Body of pancreas (tissue), 4 donors: Measurements from ENCODE around the gene CENPB. TPM values are rescaled to one million over a fixed set of nuclear protein-coding genes. Genes with fewer than 3 reads are reported as not detected.

Source experiments
- ATAC-seq: fragments of 150-250 bp; one replicate; pipeline ENCODE4 v1.9.1; 2016
- DNase-seq, 4 donors: peaks; one replicate each; pipeline ENCODE4 v3.0.0-alpha.2; 2019
- H3K27ac ChIP-seq, 4 donors: fragments of 200-600 bp; sonication (generic); 1 replicate in 3 of 4; 2 replicates in 1 of 4; pipeline versions ENCODE4 v1.5.1 to v1.6.1; 2016 to 2019; ENCODE audit warnings: mild to moderate bottlenecking in 1 of 4, mixed read lengths in 1 of 4, moderate library complexity in 1 of 4
- H3K27me3 ChIP-seq, 2 donors: fragments of 200-600 bp; sonication (generic); one replicate each; pipeline ENCODE4 v1.6.0; 2016; ENCODE audit warnings: mild to moderate bottlenecking in 1 of 2
- H3K36me3 ChIP-seq, 2 donors: fragments of 200-600 bp; sonication (generic); replicated peaks in 1 of 2; 2 replicates each; pipeline ENCODE4 v1.5.1; 2016; ENCODE audit warnings: low read depth in 2 of 2; ENCODE audit not compliant: insufficient read depth in 1 of 2
- H3K4me1 ChIP-seq: fragments of 200-600 bp; sonication (generic); one replicate; pipeline ENCODE4 v1.6.0; 2016
- H3K4me3 ChIP-seq, 2 donors: fragments of 200-600 bp; sonication (generic); 1 replicate in 1 of 2; 2 replicates in 1 of 2; pipeline ENCODE4 v1.5.1; 2016 to 2019
- H3K9me3 ChIP-seq, 3 donors: fragments of 200-600 bp; sonication (generic); 1 replicate in 2 of 3; 2 replicates in 1 of 3; pipeline ENCODE4 v1.5.1; 2016
- CTCF ChIP-seq, 7 experiments: fragments of 450-650 bp in 4 of 7; fragments of 200-600 bp in 3 of 7; sonication (generic) in 3 of 7; IDR thresholded peaks; one replicate each; pipeline ENCODE4 v1.5.1; 2016 to 2019; ENCODE audit warnings: antibody characterized with exemption in 7 of 7
- POLR2A ChIP-seq, 3 donors: fragments of 450-650 bp; IDR thresholded peaks; one replicate each; pipeline ENCODE4 v1.6.1; 2016; ENCODE audit warnings: antibody characterized with exemption in 3 of 3, mild to moderate bottlenecking in 2 of 3
- WGBS, 2 donors: methylation state at CpG; one replicate each; pipeline ENCODE4 v1.1.5; 2017; 5-methylcytosine and 5-hydroxymethylcytosine counted together
- intact Hi-C: fragments of 100-400 bp; cut with DNase I; formaldehyde crosslinking; loops from one replicate; pipeline ENCODE4 v1.15.1; 2023
- total RNA-seq, 2 donors: library from RNA; depleted of rRNA; stranded (reverse); fragments of >200 nt; gene quantifications; one replicate each; pipeline ENCODE4 v1.1.0, GENCODE V29; 2016

CENPB gene
- total RNA-seq, 2 donors from 2014 or later: 57.9 to 61.0 TPM

- H3K27ac ChIP-seq: peak within 1 kb of the TSS; percentile 95 to 100 (median 100)
Observed at GRCh38 chr20:3820048-3820900, 33.7 kb upstream of the CENPB start, which contains the start of gene AP5S1. Gene AP5S1 (plus strand): TSS chr20:3820547. CDS start chr20:3822118, 1,571 bp downstream.

GRCh38 chr20:3819411-3820047, 33.0 kb upstream of the CENPB start:
- peaks cover 37% of the 10 kb centered on the region for H3K4me1 ChIP-seq
- no peaks in the 10 kb centered on the region for H3K9me3 ChIP-seq
- peaks cover 0 to 13% of the 10 kb centered on the region in 2 donors for H3K36me3 ChIP-seq
- no peaks in the 10 kb centered on the region for H3K27me3 ChIP-seq
- peak overlapping the region in 1 of 2 donors; percentile 50 for H3K4me3 ChIP-seq
- ATAC-seq (no peak), DNase-seq (no peak)
- WGBS, 2 donors: 56 to 66% methylated on average over 16 to 19 of the region's 20 CpGs
- TF ChIP-seq POLR2A (IDR thresholded peaks at IDR 0.05): no peak
- TF ChIP-seq CTCF (IDR thresholded peaks at IDR 0.05): no peak
- intact Hi-C loops: loop anchor here (5.0 kb wide), 1 partner anchor 32 kb away; the partner anchor contains the start of gene CENPB
- H3K27ac ChIP-seq: peak overlapping the region; percentile 95 to 100 (median 100)

More at GRCh38 chr20:3820048-3820900, 33.7 kb upstream of the CENPB start, which contains the start of gene AP5S1:
- 0% methylated on average over 3 to 66 of the region's 96 CpGs for WGBS, 2 donors
- Histone ChIP-seq H3K4me1 (peaks cover 37% of the 10 kb centered on the region), H3K4me3 (peak within 1 kb of the TSS; percentile 42 to 50), H3K36me3 (peaks cover 0 to 17% of the 10 kb centered on the region in 2 donors), H3K9me3 (no peaks in the 10 kb centered on the region), H3K27me3 (no peaks in the 10 kb centered on the region)
- intact Hi-C loops: loop anchor here (5.0 kb wide), 1 partner anchor 33 kb away; the partner anchor contains the start of gene CENPB
- TF ChIP-seq CTCF (IDR thresholded peaks at IDR 0.05) (peak; percentile 98 to 99 (median 99)), POLR2A (IDR thresholded peaks at IDR 0.05) (peak; percentile 64 to 77 (median 75))
- peak; percentile 97 to 99 (median 98) for DNase-seq
- ATAC-seq: peak; percentile 83

- 41 to 68% methylated on average over 5 to 8 of the region's 8 CpGs for WGBS, 2 donors
- peak; percentile 95 to 98 (median 98) for DNase-seq
- peaks cover 0 to 4% of the 10 kb centered on the region in 2 donors for H3K36me3 ChIP-seq
Observed at GRCh38 chr20:3818155-3819151, 31.9 kb upstream of the CENPB start.

More at GRCh38 chr20:3818155-3819151, 31.9 kb upstream of the CENPB start:
- intact Hi-C loops: no loop called here
- Histone ChIP-seq H3K9me3 (no peaks in the 10 kb centered on the region), H3K4me1 (peaks cover 44% of the 10 kb centered on the region), H3K27ac (peak overlapping the region; percentile 73 to 100 (median 97)), H3K27me3 (no peaks in the 10 kb centered on the region), H3K4me3 (no peak overlapping the region)
- peak; percentile 79 for ATAC-seq
- TF ChIP-seq POLR2A (IDR thresholded peaks at IDR 0.05) (peak in 2 of 3 donors; percentile 55 to 60), CTCF (IDR thresholded peaks at IDR 0.05) (peak; percentile 54 to 96 (median 95))
